Epidermal melanocyte (primary cell): ENCODE measurements around the gene PRSS8.

Experiments
- DNase-seq: peaks from one replicate; pipeline ENCODE4 v3.0.0; 2011; ENCODE audit warnings: low spot score; ENCODE audit not compliant: insufficient read length

Gene PRSS8

DNA sequence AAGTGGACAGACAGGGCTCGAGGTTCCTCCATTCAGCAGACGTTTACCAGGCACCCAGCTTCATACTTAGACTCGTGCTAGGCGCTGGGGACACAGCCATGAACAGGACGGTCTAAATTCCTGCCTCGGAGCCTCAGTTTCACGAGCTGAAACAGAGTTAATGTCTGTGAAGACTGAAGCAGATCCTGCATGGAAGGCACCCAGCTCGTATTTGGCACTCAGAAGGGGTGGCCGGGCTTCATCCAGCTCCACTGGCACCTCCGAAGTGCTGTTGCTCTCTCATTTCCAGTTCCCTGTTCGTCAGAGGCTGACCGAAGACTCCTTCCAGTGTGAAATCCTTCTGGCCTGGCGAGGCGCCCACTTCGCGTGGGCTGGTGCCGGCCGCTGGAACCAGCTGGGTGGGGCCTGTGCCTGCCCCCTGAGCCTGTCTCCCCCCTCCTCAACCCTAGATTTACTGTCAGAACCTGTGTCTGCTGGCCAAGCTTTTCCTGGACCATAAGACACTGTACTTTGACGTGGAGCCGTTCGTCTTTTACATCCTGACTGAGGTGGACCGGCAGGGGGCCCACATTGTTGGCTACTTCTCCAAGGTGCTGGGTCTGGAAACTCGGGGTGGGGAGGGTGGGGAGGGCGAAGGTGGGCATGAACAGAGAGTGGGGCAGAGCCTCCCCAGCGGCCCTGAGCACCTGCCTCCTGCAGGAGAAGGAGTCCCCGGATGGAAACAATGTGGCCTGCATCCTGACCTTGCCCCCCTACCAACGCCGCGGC, 5.8 kb downstream of the PRSS8 start:
- no peak for DNase-seq

DNA sequence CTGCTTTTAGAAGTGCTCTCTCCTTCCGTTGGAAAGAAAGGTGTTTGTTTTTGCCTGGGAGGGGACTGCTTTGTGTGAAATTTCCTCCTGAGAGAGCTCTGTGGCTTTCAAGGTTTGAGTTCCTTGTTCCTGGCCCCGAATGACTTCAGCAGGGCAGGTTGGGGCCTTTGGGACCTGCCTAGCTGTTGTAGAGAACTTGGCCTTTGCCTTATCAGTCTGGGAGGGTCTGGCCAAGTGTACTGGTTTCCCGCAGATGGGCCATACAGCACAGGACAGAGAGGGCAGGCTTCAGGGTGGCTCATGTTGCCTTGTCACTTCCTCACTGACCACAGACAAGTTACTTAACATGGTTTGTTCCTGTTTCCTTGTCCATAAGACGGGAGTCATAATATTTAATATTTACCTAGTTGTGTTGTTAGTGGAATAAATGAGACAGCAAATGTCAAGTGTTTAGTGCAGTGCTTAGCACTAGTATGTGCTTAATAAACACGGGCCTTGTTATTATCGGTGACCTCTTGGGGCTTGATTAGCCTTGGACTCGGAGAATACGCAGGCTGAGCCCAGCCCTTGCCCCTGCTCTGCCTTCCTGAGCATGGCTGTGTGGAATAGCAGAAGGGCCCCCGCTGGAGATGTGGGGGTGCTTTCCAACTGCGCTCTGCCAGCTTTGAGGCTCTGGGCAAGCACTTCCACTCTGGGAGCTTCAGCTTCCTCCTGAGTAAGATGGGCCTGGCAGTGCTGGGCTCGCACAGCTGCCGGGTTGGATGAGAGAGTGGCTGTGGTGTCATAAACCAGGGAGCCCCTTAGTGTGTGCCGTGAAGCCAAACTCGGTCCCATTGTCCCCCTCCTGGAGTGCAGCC, 6.6 kb downstream of the PRSS8 start:
- DNase-seq, result no peak

DNA sequence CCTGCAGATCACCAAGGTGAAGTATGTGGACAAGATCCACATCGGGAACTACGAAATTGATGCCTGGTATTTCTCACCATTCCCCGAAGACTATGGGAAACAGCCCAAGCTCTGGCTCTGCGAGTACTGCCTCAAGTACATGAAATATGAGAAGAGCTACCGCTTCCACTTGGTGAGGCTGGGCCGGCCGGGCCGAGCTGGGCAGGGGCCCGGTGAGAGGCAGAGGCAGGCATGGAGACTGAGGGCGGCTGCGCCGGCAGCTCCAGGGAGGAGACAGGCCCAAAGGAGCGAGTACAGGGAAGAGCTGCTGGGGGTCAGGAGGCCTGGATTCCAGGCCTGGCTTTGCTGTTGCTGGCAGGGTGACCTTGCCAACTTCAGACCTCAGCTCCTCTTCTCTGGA, 8.3 kb downstream of the PRSS8 start:
- no peak for DNase-seq

DNA sequence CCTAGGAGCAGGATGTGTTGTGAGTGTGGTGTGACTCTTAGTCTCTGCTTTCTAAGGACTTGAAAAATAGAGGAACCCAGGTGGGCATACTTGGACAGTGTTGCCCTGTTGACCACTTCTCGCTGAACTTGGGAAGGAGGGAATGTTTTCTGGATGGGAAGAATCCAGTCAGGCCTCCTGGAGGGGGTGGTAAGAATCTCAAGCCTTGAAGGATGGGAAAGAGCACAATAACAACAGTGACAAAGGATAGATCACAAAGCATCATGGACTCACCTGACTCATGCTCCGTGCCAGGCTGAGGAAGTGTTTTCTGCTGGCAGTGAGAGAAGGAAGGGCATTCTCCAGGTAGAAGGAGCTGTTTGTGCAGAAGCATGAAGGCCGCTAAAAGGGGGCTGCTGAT, 9.7 kb downstream of the PRSS8 start:
- no peak for DNase-seq

DNA sequence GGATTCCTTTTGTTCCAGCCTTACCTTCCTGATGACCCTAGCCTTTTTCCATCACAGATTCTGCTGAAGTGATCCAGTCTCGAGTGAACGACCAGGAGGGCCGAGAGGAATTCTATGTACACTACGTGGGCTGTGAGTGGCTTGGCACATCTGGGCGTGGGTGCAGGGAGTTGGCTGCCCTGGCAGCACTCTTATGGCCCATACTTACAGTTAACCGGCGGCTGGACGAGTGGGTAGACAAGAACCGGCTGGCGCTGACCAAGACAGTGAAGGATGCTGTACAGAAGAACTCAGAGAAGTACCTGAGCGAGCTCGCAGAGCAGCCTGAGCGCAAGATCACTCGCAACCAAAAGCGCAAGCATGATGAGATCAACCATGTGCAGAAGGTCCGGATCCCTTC, 15.4 kb downstream of the PRSS8 start:
- DNase-seq, result no peak

DNA sequence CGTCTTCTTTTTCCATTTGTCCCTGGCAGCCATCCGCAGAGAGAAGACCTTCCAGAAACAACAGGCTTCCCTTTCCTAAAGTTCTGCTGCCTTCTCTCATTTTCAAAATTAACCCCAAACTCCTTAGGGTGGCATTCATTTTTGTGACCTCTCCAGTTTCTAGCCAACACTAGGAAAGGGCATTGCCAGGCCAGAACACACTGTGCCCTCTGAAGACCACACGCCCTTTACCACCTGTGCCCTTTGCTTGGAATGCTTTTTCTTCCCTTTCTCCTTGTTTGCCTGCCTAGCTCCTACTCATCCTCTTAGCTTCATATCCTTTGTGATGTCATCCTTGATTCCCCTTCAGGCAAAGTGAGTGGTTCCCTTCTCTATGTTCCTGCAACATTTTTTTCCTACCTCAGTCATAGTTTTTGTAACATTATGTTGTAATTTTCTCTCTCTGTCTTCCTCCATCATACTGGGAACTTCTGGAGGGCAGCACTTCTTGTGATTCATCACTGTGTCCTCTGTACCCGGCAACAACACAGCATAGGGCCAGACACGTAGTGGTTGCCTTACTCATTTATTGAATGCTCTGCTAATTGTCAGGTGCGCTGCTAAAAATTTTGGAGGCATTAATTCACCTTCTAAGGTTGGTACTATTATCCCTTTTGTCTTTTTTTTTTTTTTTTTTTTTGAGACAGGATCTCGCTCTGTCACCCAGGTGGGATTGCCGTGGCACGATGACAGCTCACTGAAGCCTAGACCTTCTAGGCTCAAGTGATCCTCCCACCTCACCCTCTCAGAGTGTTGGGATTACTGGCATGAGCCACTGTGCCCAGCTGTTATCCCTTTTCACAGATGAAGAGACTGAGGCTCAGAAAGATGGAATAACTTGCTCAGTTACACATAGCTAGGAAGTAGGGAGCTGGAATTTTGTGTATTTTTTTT, 17.0 kb downstream of the PRSS8 start:
- peak; percentile 10 for DNase-seq

DNA sequence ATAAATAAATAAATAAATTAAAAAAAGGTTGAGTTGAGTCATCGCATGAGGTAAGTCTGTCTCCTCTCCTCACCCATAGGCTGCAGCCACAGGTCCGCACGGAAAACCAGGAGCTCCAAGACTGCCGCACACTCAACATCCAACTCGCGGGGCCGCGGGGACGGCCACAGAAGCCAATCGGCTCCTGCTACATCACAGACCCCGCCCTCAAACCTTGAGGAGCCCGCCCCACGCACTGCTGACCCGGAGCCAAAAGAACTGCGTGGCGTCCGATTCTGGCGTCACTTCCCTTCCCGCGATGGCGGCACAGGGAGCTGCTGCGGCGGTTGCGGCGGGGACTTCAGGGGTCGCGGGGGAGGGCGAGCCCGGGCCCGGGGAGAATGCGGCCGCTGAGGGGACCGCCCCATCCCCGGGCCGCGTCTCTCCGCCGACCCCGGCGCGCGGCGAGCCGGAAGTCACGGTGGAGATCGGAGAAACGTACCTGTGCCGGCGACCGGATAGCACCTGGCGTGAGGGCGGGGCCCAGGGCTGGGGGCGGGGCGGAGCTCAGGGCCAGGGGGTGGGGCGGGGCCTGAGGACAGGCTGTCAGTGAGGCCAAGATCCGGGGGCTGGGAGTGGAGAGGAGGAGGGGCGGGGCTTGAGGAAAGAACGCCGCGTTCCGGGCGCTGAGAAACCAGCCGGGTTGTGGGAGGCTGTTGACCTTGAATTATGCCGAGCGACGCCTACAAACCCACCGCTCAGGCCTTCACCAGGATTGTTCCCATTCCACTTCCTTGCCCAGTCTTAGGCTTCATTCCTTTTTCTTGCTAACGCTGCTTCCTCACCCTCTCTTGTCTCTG, 17.9 kb downstream of the PRSS8 start, which contains the start of gene KAT8:
TSS of gene KAT8 (plus strand) at position 281 of the 839 bp plus-strand sequence. CDS start at position 299, 18 bp downstream.
- DNase-seq, result peak; percentile 98

DNA sequence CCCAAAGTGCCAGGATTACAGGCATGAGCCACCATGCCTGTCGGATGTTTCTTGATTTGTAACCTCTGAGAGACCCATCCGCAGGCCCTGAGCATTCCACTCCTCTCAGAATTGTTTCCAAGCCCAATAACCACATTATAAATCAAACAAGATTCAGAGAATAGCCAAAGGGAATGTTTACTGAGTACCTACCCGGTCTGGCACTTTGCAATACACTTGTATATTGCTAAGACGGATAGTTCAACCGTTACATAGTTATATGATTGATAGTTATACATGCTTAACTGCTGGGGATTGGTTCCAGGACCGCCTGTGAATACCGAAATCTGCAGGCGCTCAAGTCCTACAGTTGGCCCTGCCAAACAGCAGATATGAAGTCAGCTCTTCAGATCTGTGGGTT, 21.1 kb downstream of the PRSS8 start:
- DNase-seq, result no peak

DNA sequence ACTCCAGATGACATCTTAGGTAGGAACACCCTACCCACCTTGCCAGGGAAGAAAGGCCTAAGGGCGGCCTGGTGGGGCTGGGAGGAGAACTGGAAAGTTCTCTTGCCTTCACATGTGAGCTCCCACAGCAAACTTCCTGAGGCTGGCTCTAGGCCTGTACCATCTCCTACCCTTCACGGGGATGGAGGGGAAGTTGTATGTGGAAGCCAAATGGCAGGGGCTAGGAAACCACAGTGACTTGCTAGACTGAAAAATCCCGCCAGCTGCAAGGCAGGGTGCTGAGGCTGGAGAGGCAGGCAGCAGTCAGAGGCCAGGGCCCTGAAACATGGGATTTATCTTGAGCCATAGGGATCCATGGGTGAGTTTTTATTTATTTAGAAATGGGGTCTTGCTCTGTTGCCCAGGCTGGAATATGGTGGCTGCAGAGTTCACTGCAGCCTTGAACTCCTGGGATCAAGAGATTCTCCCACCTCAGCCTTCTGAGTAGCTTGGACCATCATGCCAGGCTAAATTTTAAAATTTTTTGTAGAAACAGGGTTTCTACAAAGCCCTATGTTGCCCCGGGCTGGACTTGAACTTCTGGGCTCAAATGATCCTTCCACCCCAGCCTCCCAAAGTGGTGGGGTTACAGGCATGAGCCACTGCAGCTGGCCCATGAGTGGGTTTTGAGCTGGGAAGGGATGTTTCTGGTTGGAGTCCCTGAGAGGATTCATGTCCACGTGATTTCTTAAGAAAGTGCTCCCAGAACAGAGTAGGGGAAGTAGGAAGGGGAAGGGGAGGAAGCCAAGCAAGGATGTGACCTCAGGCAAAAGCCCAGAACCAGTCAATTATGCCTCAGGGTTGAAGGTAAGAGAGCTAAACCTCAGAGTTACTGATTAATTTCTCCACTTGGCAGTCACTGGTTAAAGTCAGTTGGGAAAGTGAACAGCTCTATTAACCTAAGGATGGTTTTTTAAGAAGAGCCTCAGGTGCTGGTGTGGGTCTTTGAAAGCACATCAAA, 22.1 kb downstream of the PRSS8 start:
- DNase-seq, result no peak

DNA sequence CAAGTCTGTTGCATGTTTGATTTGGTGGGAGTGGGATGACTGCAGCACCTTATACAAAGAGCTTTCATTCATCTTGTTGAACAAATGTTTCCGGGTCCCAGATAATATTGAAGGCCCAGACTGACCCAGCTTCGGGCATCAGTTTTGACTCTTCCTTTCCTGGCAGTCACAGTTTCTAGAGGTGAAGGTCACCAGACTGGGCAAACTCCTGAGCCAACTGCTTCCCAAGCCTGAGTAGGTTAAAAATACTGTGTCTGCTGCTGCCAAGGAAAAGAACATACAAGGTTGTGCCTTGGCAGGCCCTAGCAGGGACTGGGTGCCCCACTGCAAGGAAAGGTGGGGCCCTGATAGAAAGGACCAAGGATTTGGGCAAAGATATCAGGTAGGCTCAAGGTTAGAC, 22.8 kb downstream of the PRSS8 start:
- no peak for DNase-seq

DNA sequence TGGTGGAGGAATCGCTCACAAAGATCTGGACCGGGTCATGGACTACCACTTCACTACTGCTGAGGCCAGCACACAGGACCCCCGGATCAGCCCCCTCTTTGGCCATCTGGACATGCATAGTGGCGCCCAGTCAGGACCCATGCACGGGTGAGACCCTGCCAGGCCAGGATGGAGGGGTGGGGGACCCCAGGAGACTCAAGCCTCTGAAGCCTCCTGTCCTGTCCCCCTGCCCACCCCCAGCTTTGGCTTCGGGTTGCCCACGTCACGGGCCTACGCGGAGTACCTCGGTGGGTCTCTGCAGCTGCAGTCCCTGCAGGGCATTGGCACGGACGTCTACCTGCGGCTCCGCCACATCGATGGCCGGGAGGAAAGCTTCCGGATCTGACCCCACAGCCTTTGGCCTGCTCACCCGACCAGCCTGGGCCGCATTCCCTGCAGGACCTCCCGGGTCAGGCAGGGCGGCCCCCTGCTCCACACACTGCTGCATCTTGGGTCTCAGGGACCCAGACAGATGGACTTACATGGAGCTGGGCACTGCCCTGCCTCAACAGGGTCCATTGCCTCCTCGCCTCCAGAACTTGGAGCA, 23.6 kb downstream of the PRSS8 start:
- DNase-seq, result no peak

DNA sequence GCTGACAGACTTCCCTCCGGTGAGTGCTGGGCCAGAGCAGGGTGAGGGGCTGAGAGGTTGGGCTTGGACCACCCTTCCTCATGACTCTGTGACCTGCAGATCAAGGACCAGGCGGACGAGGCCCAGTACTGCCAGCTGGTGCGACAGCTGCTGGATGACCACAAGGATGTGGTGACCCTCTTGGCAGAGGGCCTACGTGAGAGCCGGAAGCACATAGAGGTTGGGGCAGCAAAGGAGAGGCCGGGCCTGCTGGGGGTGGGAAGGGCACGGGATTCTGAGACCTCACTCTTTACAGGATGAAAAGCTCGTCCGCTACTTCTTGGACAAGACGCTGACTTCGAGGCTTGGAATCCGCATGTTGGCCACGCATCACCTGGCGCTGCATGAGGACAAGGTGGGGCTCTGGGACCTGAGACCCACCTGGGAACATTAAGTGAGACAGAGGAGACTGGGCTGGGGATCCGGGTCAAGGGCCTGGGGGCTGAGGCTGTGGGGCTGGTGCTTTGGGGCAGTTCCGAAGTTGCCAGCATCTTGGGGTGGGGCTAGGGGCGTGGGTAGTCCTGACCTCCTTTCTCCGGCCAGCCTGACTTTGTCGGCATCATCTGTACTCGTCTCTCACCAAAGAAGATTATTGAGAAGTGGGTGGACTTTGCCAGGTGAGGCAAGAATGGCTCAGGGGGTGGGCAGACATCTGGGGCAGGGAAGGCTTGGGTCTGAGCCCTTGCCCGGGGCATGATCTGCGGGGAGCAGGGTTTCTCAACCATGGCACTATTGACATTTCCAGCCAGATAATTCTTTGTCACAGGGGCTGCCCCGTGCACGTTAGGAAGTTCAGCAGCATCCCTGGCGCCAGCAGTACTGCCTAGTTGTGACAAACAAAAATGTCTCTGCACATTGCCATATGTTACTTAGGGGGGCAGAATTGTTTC, 25.2 kb downstream of the PRSS8 start:
- DNase-seq, result peak; percentile 7

DNA sequence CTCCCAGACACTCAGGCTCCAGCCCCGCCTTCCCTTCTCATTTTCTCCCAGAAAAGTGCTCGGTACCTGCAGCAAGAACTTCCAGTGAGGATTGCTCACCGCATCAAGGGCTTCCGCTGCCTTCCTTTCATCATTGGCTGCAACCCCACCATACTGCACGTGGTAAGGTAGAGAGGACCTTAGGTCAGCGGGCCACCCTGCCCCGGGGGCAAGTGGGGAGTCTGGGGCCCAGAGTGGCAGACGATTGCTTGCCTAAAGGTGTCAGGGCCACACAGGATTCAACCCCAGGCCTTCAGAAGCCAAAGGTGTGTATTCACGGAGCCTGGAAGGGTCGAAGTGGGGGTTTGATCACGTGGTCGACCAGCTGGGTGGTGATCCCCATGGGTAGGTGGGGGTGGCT, 25.9 kb downstream of the PRSS8 start:
- peak; percentile 2 for DNase-seq

DNA sequence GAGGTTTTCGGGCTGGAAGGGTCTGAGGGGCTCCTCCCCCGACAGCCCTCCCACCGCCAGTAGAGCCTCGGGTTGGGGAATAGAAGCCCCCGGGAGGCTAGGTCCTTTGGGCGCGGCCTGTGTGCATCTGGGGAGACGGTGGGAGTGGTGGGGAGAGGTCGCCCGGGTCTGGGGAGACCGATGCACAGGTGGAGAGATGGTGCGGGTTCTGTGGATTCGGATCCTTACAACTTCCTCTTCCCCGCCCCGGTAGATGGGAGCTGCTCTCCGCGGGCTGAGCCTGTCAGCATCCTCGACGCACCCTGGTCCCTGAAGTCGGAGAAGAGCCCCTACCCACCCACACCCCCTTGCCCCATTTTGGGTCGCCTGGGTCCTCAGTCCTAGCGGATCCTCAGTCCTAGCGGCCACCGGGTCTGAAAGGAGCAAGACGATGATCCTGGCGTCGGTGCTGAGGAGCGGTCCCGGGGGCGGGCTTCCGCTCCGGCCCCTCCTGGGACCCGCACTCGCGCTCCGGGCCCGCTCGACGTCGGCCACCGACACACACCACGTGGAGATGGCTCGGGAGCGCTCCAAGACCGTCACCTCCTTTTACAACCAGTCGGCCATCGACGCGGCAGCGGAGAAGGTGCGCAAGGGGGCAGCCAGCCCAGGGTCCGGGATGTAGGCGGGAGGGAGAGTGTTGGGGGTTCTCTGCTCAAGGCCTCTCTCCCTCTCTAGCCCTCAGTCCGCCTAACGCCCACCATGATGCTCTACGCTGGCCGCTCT, 26.6 kb downstream of the PRSS8 start:
- DNase-seq, result peak; percentile 15

DNA sequence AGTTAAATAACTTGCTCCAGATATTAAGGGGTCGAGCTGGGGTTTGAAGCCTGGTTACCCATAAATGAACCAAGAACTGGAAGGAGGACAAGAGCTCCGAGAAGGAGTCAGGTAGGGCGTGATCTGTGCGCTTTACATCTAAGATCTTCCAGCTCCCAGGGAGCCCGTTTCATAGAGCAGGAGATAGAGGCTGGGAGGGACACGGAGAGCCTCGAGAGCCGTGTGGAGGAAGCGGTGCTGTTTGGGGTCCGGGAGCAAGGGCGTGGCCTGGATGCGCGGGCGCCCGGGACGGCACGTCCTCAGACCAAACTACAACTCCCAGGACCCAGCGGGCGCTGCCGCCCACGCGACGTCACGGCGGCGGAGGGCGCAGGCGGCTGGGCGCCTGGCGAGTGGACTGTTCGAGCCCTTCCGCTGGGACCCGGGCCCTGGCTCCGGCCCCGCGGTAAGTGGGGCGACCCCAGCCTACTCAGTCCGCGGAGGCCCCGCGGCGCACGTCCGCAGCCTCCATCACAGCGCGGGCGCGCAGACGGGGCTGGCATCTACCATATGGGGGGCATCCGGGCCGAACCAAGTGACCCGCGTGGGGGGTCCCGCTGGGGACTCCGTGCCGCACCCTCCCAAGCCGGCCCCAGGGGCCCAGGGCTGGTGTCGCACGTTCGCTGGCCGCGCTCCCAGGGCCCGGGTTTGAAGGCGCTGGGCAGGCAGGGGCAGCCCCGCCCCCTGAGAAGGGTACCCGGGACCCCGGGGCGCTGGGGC, 27.3 kb downstream of the PRSS8 start, which contains the start of gene BCKDK:
TSS of gene BCKDK (plus strand) at position 352 of the 759 bp plus-strand sequence. CDS start 838 bp downstream, outside the sequence.
- peak; percentile 92 for DNase-seq

DNA sequence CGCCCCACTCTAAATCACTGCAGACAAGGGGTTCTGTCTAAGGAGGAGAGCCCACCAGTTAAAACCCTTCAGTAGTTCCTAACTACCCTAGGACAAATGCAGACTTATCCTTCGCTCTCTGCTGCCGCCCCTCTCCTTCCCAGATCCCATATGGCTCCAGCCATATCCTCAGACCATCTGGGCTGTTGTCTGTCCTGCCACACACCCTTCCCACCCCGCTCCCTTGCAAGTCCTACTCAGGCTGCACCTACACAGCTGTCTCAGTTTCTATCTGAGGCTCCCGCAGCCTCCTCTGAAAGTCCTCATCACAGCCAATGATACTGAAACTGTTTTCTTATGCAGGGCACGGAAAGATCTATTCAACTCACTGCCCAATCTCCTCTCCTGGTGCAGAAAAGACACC, 28.1 kb downstream of the PRSS8 start:
- peak; percentile 16 for DNase-seq
